Left lung (tissue), 10 donors: Measurements from ENCODE around the gene OLAH. TPM values are rescaled to one million over a fixed set of nuclear protein-coding genes. Genes with fewer than 3 reads are reported as not detected.

ENCODE experiments used
- ATAC-seq: fragments of 200-7000 bp; cut with Tn5 transposase; one replicate; pipeline ENCODE4 v1.9.1; 2020; ENCODE audit warnings: moderate library complexity
- DNase-seq, 4 donors: peaks; one replicate each; pipeline ENCODE4 v3.0.0-alpha.2; 2013 to 2020
- H3K27ac ChIP-seq, 2 donors: fragments of 200-600 bp; sonication (generic) in 1 of 2; one replicate each; pipeline versions ENCODE4 v1.5.0 to v1.8.0; 2020 to 2021
- H3K27me3 ChIP-seq, 2 donors: fragments of 200-600 bp; sonication (generic) in 1 of 2; one replicate each; pipeline versions ENCODE4 v1.5.0 to v1.8.0; 2020 to 2021
- H3K36me3 ChIP-seq, 2 donors: fragments of 200-600 bp; sonication (generic) in 1 of 2; one replicate each; pipeline versions ENCODE4 v1.5.0 to v1.8.0; 2020 to 2021
- H3K4me1 ChIP-seq, 2 donors: fragments of 200-600 bp; one replicate each; pipeline ENCODE4 v1.8.0; 2021
- H3K4me3 ChIP-seq, 2 donors: fragments of 200-600 bp; sonication (generic) in 1 of 2; one replicate each; pipeline versions ENCODE4 v1.5.0 to v1.8.0; 2020 to 2021; ENCODE audit warnings: mild to moderate bottlenecking in 1 of 2
- H3K9me3 ChIP-seq, 2 donors: fragments of 200-600 bp; sonication (generic) in 1 of 2; one replicate each; pipeline versions ENCODE4 v1.5.0 to v1.8.0; 2020 to 2021
- CTCF ChIP-seq, 2 donors: fragments of 200-600 bp; sonication (generic) in 1 of 2; IDR thresholded peaks; one replicate each; pipeline versions ENCODE4 v1.5.0 to v1.8.0; 2021; ENCODE audit warnings: antibody characterized with exemption in 2 of 2
- intact Hi-C, 2 donors: fragments of 100-400 bp; cut with DNase I; formaldehyde crosslinking; loops; one replicate each; pipeline versions ENCODE4 v1.11.2 to v1.14.2; 2022
- polyA plus RNA-seq, 6 donors: library from polyadenylated mRNA; unstranded; fragments of 120-200 nt; gene quantifications; one replicate each; pipeline ENCODE4 v1.2.1, GENCODE V29; 2013; ENCODE audit not compliant: insufficient read length in 6 of 6
- total RNA-seq, 2 donors: library from RNA; stranded (reverse); fragmentation: NEBNext Ultra II Directional; extraction: Animal tissue kit (Norgen Biotek cat#: 25700); gene quantifications; one replicate each; pipeline ENCODE4 v1.2.1, GENCODE V29; 2021
- donor health status: DM: no; HTN: yes; CAD: no.
- donor health status: DM: no; HTN: no; CAD: no.

The OLAH gene
- total and polyA plus RNA-seq, 8 donors: 0.08 to 19.0 (median 0.34) TPM; not detected in 3

GRCh38 chr10:15027741-15028140 lies 16.0 kb upstream of the OLAH start:
- Histone ChIP-seq H3K27me3 (no peaks in the 10 kb centered on the region), H3K4me1 (no peaks in the 10 kb centered on the region), H3K4me3 (no peak overlapping the region), H3K36me3 (no peaks in the 10 kb centered on the region), H3K9me3 (no peaks in the 10 kb centered on the region), H3K27ac (no peak overlapping the region)
- intact Hi-C loops: no loop called here
- TF ChIP-seq CTCF (IDR thresholded peaks at IDR 0.05): no peak
- ATAC-seq (no peak), DNase-seq (no peak)

GRCh38 chr10:15035385-15036301 lies 8.1 kb upstream of the OLAH start:
- Histone ChIP-seq H3K9me3 (no peaks in the 10 kb centered on the region), H3K27me3 (no peaks in the 10 kb centered on the region), H3K4me1 (peaks cover 0 to 10% of the 10 kb centered on the region in 2 donors), H3K27ac (peak overlapping the region in 1 of 2 donors; percentile 50), H3K4me3 (no peak overlapping the region), H3K36me3 (no peaks in the 10 kb centered on the region)
- no peak for TF ChIP-seq CTCF (IDR thresholded peaks at IDR 0.05)
- ATAC-seq: peak; percentile 73
- intact Hi-C loops: no loop called here
- DNase-seq: peak in 2 of 4 donors; percentile 10 to 49

GRCh38 chr10:15037691-15038090 lies 6.1 kb upstream of the OLAH start:
- ATAC-seq (no peak), DNase-seq (no peak)
- no peak for TF ChIP-seq CTCF (IDR thresholded peaks at IDR 0.05)
- intact Hi-C loops: no loop called here
- Histone ChIP-seq H3K36me3 (no peaks in the 10 kb centered on the region), H3K27me3 (no peaks in the 10 kb centered on the region), H3K27ac (no peak overlapping the region), H3K4me3 (no peak overlapping the region), H3K4me1 (peaks cover 0 to 12% of the 10 kb centered on the region in 2 donors), H3K9me3 (no peaks in the 10 kb centered on the region)

GRCh38 chr10:15038416-15038815 lies 5.3 kb upstream of the OLAH start:
- no peaks in the 10 kb centered on the region for H3K27me3 ChIP-seq
- DNase-seq: no peak
- H3K4me1 ChIP-seq: peaks cover 0 to 12% of the 10 kb centered on the region in 2 donors
- no peak for TF ChIP-seq CTCF (IDR thresholded peaks at IDR 0.05)
- no peak overlapping the region for H3K4me3 ChIP-seq
- H3K27ac ChIP-seq: no peak overlapping the region
- H3K36me3 ChIP-seq: no peaks in the 10 kb centered on the region
- intact Hi-C loops: no loop called here
- ATAC-seq: no peak
- no peaks in the 10 kb centered on the region for H3K9me3 ChIP-seq

- ATAC-seq (no peak), DNase-seq (no peak)
- no peak for TF ChIP-seq CTCF (IDR thresholded peaks at IDR 0.05)
- H3K4me3 ChIP-seq: no peak overlapping the region
- H3K9me3 ChIP-seq: no peaks in the 10 kb centered on the region
- no peak overlapping the region for H3K27ac ChIP-seq
- intact Hi-C loops: no loop called here
- no peaks in the 10 kb centered on the region for H3K36me3 ChIP-seq
- no peaks in the 10 kb centered on the region for H3K27me3 ChIP-seq
- peaks cover 0 to 10% of the 10 kb centered on the region in 2 donors for H3K4me1 ChIP-seq
Measured at GRCh38 chr10:15045380-15045779, 1.6 kb downstream of the OLAH start.
